ENCODE data around the gene MUC21.

GRCh38 chr6:31009731-31010130 is 26.2 kb downstream of the MUC21 start:
- TF ChIP-seq CTCF (IDR thresholded peaks at IDR 0.05) (no peak), POLR2A (IDR thresholded peaks at IDR 0.05) (no peak)

All from testis (tissue), 2 donors.